KG1 (cell line): Measurements from ENCODE around the gene PFDN2.
A peak's percentile ranks its signal among the peaks of the same experiment; 100 is the strongest.

Source experiments
- DNase-seq: peaks from one replicate; lab custom pipeline; 2025; lab: John Stamatoyannopoulos, UW

Gene PFDN2

GRCh38 chr1:161117759-161118581 is at the start of gene PFDN2, which contains the start of gene NIT1:
TSS of gene PFDN2 (minus strand) at chr1:161118037. CDS start at chr1:161118026, 11 bp downstream.
TSS of gene NIT1 (plus strand) at chr1:161118105. CDS start at chr1:161118177, 72 bp downstream.
- peak; percentile 38 for DNase-seq

- DNase-seq = no peak
These were observed 49.1 kb upstream of the PFDN2 start for GRCh38 chr1:161166669-161167548.

- DNase-seq = peak; percentile 96
These were observed 48.2 kb upstream of the PFDN2 start, which contains the start of gene PPOX for GRCh38 chr1:161165742-161166668. TSS of gene PPOX (plus strand) at chr1:161166426. CDS start at chr1:161166848, 422 bp downstream.

GRCh38 chr1:161164901-161165610 is 47.2 kb upstream of the PFDN2 start:
- DNase-seq = no peak

- DNase-seq = no peak
These were observed 46.0 kb upstream of the PFDN2 start for GRCh38 chr1:161163793-161164192.

GRCh38 chr1:161162806-161163205 is 45.0 kb upstream of the PFDN2 start:
- DNase-seq = no peak

DNA sequence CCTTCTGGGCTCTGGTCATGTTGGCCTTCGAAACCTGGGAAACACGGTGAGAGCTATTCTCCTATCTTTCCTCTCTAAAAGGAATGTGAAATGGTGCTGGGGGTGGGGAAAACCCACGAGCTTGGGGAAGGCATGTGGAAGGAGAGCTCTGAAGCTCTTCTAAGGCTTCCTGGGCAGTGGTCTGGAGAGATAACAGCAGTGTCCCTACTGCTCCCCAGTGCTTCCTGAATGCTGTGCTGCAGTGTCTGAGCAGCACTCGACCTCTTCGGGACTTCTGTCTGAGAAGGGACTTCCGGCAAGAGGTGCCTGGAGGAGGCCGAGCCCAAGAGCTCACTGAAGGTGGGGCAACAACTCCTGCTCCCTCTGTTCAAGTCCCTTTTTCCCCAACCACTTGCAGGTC is 44.2 kb upstream of the PFDN2 start:
- no peak for DNase-seq

GRCh38 chr1:161161652-161162051 is 43.8 kb upstream of the PFDN2 start:
- DNase-seq = no peak

DNA sequence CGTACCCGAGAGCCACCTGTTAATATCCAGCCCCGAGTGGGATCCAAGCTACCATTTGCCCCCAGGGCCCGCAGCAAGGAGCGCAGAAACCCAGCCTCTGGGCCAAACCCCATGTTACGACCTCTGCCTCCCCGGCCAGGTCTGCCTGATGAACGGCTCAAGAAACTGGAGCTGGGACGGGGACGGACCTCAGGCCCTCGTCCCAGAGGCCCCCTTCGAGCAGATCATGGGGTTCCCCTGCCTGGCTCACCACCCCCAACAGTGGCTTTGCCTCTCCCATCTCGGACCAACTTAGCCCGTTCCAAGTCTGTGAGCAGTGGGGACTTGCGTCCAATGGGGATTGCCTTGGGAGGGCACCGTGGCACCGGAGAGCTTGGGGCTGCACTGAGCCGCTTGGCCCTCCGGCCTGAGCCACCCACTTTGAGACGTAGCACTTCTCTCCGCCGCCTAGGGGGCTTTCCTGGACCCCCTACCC is 42.9 kb upstream of the PFDN2 start:
- no peak for DNase-seq

DNA sequence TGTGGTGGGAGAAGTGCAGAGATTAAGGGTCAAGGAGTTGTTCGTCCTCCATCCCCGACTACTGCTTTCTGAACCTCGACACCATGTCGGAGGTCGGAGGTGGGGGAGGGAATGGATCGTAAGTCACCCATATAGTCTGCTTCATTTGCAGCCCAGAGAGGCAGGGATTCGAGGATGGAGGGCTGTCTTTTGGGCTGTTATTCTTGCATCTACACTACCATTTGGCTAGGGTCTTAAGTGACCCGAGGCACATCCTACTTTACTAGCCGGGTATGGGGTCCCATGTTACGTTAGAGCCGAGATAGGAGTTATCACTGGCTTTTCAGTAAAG is 42.0 kb upstream of the PFDN2 start:
- DNase-seq = no peak

- peak; percentile 78 for DNase-seq
These were observed 41.5 kb upstream of the PFDN2 start, which contains the start of gene USP21 for GRCh38 chr1:161159087-161159912. TSS of gene USP21 (plus strand) at chr1:161159500. CDS start at chr1:161160641, 1,141 bp downstream.

DNA sequence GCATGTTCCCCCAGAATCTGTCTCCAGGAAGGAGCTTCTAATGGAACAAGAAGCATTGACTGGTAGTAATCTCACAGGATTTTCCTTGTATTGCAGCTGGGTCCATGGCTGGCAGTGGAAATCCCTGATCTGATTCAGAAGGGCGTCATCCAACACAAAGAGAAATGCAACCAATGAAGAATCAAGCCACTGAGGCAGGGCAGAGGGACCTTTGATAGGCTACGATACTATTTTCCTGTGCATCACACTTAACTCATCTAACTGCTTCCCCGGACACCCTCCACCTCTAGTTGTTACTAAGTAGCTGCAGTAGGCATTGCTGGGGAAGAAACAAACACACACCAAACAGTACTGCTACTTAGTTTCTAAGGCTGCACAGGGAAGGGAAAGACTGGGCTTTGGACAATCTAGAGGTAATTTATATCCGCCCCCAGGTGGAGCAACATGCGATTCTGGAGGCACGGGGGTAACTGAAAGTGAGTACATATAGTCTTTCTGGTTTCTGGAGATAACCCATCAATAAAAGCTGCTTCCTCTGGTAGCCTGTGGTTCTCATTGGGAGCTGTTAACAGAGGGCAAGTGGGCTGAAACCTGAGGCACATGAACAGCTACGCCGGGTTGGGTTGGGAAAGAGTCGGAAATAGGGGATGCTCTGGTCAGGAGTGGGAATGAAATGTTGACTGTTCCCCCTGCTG is 40.6 kb upstream of the PFDN2 start:
- no peak for DNase-seq

- DNase-seq = no peak
These were observed 40.0 kb upstream of the PFDN2 start for GRCh38 chr1:161157867-161158266.

GRCh38 chr1:161153682-161154337 is 36.0 kb upstream of the PFDN2 start, which contains the start of gene UFC1:
TSS of gene UFC1 (plus strand) at chr1:161153978. CDS start at chr1:161153998, 20 bp downstream.
- DNase-seq = peak; percentile 85

- DNase-seq = no peak
These were observed 35.3 kb upstream of the PFDN2 start for GRCh38 chr1:161153176-161153575.

DNA sequence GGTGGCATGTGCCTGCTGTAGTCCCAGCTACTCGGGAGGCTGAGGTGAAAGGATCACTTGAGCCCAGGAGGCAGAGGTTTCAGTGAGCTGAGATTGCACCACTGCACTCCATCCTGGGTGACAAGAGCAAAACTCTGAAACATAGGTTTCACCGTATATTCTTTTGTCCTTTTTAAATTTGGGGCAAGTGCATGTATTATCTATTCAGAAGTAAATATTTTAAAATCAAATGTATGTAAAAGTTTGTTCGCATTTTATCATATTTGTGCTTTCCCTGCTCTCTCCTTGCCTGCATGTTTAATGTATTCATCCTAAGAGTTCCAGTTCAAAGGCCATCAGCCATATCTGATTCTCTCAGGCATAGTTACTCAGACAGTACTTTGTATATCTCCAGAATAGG is 28.0 kb upstream of the PFDN2 start:
- DNase-seq = no peak

GRCh38 chr1:161140755-161141400 is 23.0 kb upstream of the PFDN2 start:
- no peak for DNase-seq

DNA sequence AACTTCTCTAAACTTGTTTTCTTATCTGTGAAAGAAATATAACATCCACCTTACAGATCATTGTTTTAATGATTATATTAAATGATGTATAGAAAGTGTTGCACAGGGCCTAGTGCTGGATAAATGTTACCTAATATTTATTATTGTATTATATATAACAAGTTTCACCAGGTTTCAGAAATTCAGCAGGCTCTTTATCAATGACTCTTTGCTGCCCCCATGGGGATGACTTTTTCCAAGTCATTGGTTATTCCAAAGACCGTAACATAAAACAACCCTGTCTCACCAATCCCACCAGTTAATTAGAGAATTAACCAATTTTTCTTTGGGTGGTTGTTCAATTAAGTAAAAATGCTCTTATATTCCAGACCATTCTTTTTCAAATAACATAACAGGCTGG is 21.9 kb upstream of the PFDN2 start:
- DNase-seq = peak; percentile 59
